Activated naive CD4-positive, alpha-beta T cell treated with anti-CD3 and anti-CD28 coated beads for 36 hours (primary cell): ENCODE measurements around the gene DYNLRB1. TPM values are rescaled to one million over a fixed set of nuclear protein-coding genes. Genes with fewer than 3 reads are reported as not detected.

Experiments
- CTCF ChIA-PET: fragments of 350-600 bp; sonication (Branson Sonifier 250); formaldehyde crosslinking; loops from one replicate; lab custom pipeline; 2021; ENCODE audit warnings: antibody characterized with exemption; lab: Charles Lee
- DNase-seq: peaks from one replicate; pipeline ENCODE4 v3.0.0-alpha.2; 2020
- H3K27ac Mint-ChIP-seq: one replicate; pipeline ENCODE4 v1.8.0; 2021; ENCODE audit warnings: mild to moderate bottlenecking, mixed read lengths
- H3K27me3 Mint-ChIP-seq: one replicate; pipeline ENCODE4 v1.8.0; 2021; ENCODE audit warnings: low read depth, mixed read lengths
- H3K36me3 Mint-ChIP-seq: one replicate; pipeline ENCODE4 v1.8.0; 2021; ENCODE audit warnings: low read depth, mixed read lengths
- H3K4me1 Mint-ChIP-seq: one replicate; pipeline ENCODE4 v1.8.0; 2021; ENCODE audit warnings: low read depth, mixed read lengths
- H3K4me3 Mint-ChIP-seq: one replicate; pipeline ENCODE4 v1.8.0; 2021; ENCODE audit warnings: mild to moderate bottlenecking, moderate library complexity, mixed read lengths
- H3K9me3 Mint-ChIP-seq: one replicate; pipeline ENCODE4 v1.8.0; 2021; ENCODE audit warnings: mixed read lengths
- intact Hi-C: fragments of 100-400 bp; cut with micrococcal nuclease; formaldehyde crosslinking; loops from one replicate; pipeline ENCODE4 v1.15.1; 2023
- total RNA-seq, 2 experiments: library from RNA; stranded (reverse); gene quantifications; one replicate each; pipeline ENCODE4 v1.2.3, GENCODE V29; 2021

Gene DYNLRB1
- total RNA-seq, 2 experiments from 2014 or later: 81.9 to 92.9 TPM

DNA sequence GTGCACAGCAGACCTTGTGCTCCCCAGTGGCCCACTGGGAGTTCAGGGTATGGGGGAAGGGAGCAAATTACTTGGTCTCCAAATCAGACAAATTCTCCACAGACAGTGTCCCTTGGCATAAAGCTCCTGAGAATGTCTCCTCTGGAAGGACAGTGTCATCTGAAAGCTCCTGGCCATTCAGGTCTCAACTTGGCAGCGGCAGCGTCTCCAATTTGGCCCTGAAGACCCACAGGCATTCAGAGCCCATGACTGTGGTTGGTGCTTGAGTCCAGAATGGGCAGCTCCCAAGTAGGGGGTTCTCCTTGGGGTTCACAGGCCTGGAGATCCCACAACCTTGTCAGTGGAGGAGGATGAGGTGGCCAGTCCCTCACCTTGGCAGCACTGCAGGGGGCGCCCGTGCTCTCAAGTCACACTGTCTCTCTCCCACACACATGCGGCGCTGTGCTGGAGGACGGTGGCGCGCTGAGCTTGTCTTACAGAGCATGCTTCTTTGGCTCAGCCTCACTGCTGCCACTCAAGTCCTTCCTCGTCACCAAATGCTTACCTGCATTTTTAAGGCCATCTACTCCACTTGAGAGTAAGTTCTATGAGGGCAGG, 20.7 kb downstream of the DYNLRB1 start:
- Mint-ChIP-seq H3K27me3 (no peaks in the 10 kb centered on the region), H3K36me3 (peaks cover 25% of the 10 kb centered on the region), H3K4me1 (peaks cover 8% of the 10 kb centered on the region), H3K9me3 (no peaks in the 10 kb centered on the region), H3K27ac (no peak overlapping the region), H3K4me3 (no peak overlapping the region)
- DNase-seq: peak; percentile 65
- intact Hi-C loops: loop anchor here (5.0 kb wide), 1 partner anchor 225 kb away; no protein-coding TSS in a partner anchor
- CTCF ChIA-PET: interaction anchor here (0.5 to 5.2 kb wide), 9 partner anchors 26 to 259 kb away, joined by 3 to 52 read pairs (median 3); no protein-coding TSS in a partner anchor

DNA sequence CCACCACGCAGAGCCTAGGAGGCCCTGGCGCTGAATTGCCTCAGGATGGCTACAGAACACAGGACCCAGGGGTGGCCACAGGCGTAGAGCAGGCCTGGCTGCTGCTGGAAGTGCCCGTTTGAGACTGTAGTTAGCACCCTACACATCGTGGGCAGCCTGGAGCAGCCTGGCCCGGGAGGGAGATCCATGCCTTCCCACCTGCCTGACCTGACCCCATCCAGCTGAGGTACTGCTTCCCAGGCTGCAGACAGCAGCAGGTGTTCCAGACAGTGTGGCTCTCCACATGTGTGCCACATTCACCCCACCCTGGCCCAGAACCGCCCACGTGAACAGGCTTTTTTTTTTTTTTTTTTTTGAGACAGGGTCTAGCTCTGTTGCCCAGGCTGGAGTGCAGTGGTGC, 21.4 kb downstream of the DYNLRB1 start:
- H3K27me3 Mint-ChIP-seq: no peaks in the 10 kb centered on the region
- H3K9me3 Mint-ChIP-seq: no peaks in the 10 kb centered on the region
- DNase-seq: no peak
- CTCF ChIA-PET: interaction anchor here (0.6 to 5.2 kb wide), 14 partner anchors 11 to 242 kb away, joined by 3 to 52 read pairs (median 5); partner anchors contain the start of gene DYNLRB1
- peaks cover 25% of the 10 kb centered on the region for H3K36me3 Mint-ChIP-seq
- intact Hi-C loops: loop anchor here (1.0 to 5.0 kb wide), 4 partner anchors 45 to 232 kb away; no protein-coding TSS in a partner anchor
- H3K4me1 Mint-ChIP-seq: peaks cover 10% of the 10 kb centered on the region
- H3K27ac Mint-ChIP-seq: no peak overlapping the region
- H3K4me3 Mint-ChIP-seq: no peak overlapping the region

GRCh38 chr20:34538671-34539123, 22.5 kb downstream of the DYNLRB1 start:
- Mint-ChIP-seq H3K27ac (no peak overlapping the region), H3K27me3 (no peaks in the 10 kb centered on the region), H3K9me3 (no peaks in the 10 kb centered on the region), H3K4me3 (no peak overlapping the region), H3K36me3 (peaks cover 25% of the 10 kb centered on the region), H3K4me1 (peaks cover 12% of the 10 kb centered on the region)
- intact Hi-C loops: loop anchor here (1.0 to 5.0 kb wide), 4 partner anchors 44 to 231 kb away; no protein-coding TSS in a partner anchor
- DNase-seq: peak; percentile 71
- CTCF ChIA-PET: interaction anchor here (0.6 to 5.2 kb wide), 18 partner anchors 10 to 242 kb away, joined by 3 to 52 read pairs (median 4); partner anchors contain the start of genes DYNLRB1 and MAP1LC3A

DNA sequence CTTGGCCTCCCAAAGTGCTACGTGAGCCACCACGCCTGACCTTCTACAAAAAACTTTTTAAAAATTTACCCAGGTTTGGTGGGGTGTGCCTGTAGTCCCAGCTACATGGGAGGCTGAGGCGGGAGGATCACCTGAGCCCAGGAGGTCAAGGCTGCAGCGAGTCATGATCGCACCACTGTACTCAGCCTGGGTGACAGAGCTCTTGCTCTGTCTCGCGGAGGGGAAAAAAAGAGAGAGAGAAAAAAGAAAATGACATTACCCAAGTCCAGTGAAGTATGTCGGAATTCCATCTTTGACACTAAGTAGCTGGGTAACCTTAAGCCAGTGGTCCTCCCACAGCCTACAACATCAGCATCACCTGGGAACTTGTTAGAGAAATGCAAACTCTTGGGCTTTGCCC, 23.5 kb downstream of the DYNLRB1 start:
- DNase-seq: no peak
- Mint-ChIP-seq H3K9me3 (no peaks in the 10 kb centered on the region), H3K27ac (no peak overlapping the region), H3K4me3 (no peak overlapping the region), H3K27me3 (no peaks in the 10 kb centered on the region), H3K36me3 (peaks cover 22% of the 10 kb centered on the region), H3K4me1 (peaks cover 21% of the 10 kb centered on the region)
- CTCF ChIA-PET: interaction anchor here (0.5 to 5.2 kb wide), 16 partner anchors 9 to 349 kb away, joined by 3 to 52 read pairs (median 4); partner anchors contain the start of gene DYNLRB1
- intact Hi-C loops: loop anchor here (2.0 to 5.0 kb wide), 3 partner anchors 43 to 283 kb away; no protein-coding TSS in a partner anchor

GRCh38 chr20:34540596-34541263, 24.5 kb downstream of the DYNLRB1 start:
- peaks cover 16% of the 10 kb centered on the region for H3K36me3 Mint-ChIP-seq
- no peaks in the 10 kb centered on the region for H3K9me3 Mint-ChIP-seq
- no peak for DNase-seq
- peak overlapping the region; percentile 73 for H3K27ac Mint-ChIP-seq
- no peak overlapping the region for H3K4me3 Mint-ChIP-seq
- CTCF ChIA-PET: interaction anchor here (0.5 to 5.2 kb wide), 8 partner anchors 13 to 1388 kb away, joined by 3 to 52 read pairs (median 4); no protein-coding TSS in a partner anchor
- no peaks in the 10 kb centered on the region for H3K27me3 Mint-ChIP-seq
- peaks cover 22% of the 10 kb centered on the region for H3K4me1 Mint-ChIP-seq
- intact Hi-C loops: loop anchor here (5.0 kb wide), 1 partner anchor 282 kb away; no protein-coding TSS in a partner anchor

DNA sequence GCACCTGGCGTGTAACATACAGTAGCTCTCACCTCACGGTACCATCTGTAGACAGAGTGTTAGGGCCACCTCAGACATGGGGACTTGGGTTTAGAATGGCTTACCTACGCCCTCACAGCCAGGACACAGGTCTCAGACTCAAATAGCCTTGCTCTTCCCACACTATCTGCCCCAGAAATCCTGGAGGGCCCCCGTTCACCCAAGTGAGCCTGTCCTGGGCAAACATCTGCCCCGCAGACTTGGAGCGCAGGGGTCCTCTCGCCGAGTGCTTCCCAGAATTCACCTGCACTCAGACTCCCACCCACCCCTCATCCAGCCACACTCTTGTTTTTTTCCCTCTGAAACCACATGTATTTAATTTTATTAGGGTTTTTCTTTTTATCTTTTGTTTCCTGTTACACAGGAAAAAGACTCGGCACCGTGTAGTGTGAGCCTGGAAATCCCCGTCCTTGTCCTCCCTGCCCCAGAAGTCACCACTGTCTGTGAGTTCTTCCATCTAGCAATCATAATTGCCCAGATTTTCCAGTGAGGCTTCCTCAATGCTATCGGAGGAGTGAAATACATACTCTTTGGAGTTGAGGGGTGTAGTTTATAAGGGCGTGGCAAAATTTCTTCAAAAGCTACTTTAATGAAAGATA, 25.2 kb downstream of the DYNLRB1 start:
- Mint-ChIP-seq H3K4me1 (peaks cover 22% of the 10 kb centered on the region), H3K4me3 (no peak overlapping the region), H3K27me3 (no peaks in the 10 kb centered on the region), H3K36me3 (peaks cover 14% of the 10 kb centered on the region), H3K27ac (peak overlapping the region; percentile 73), H3K9me3 (no peaks in the 10 kb centered on the region)
- intact Hi-C loops: loop anchor here (5.0 kb wide), 1 partner anchor 281 kb away; no protein-coding TSS in a partner anchor
- CTCF ChIA-PET: interaction anchor here (0.5 to 1.1 kb wide), 3 partner anchors 228 to 1387 kb away, joined by 3 to 6 read pairs (median 3); no protein-coding TSS in a partner anchor
- DNase-seq: peak; percentile 46

- H3K36me3 Mint-ChIP-seq: peaks cover 13% of the 10 kb centered on the region
- H3K9me3 Mint-ChIP-seq: no peaks in the 10 kb centered on the region
- CTCF ChIA-PET: interaction anchor here (0.6 kb wide), 1 partner anchor 139 kb away, joined by 5 read pairs; no protein-coding TSS in a partner anchor
- no peak overlapping the region for H3K4me3 Mint-ChIP-seq
- DNase-seq: no peak
- H3K4me1 Mint-ChIP-seq: peaks cover 22% of the 10 kb centered on the region
- H3K27ac Mint-ChIP-seq: peak overlapping the region; percentile 73
- intact Hi-C loops: loop anchor here (5.0 kb wide), 1 partner anchor 280 kb away; no protein-coding TSS in a partner anchor
- H3K27me3 Mint-ChIP-seq: no peaks in the 10 kb centered on the region
Measured at GRCh38 chr20:34541917-34542316, 25.7 kb downstream of the DYNLRB1 start.

DNA sequence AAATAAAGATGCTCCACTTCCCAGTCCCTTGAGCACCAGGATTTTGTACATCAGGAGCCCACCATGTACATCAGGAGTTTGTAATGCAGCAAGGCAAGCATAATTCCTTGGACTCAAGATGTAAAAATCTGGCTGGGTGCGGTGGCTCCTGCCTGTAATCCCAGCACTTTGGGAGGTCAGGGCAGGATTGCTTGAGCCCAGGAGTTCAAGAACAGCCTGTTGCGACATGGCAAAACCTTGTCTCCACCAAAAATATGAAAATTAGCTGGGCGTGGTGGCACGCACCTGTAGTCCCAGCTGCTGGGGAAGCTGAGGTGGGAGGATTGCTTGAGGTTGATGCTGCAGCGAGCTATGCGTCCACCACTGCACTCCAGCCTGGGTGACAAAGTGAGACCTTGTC, 26.2 kb downstream of the DYNLRB1 start:
- H3K4me1 Mint-ChIP-seq: peaks cover 22% of the 10 kb centered on the region
- H3K36me3 Mint-ChIP-seq: peaks cover 11% of the 10 kb centered on the region
- no peak overlapping the region for H3K27ac Mint-ChIP-seq
- H3K9me3 Mint-ChIP-seq: no peaks in the 10 kb centered on the region
- no peak for DNase-seq
- CTCF ChIA-PET: interaction anchor here (0.6 to 0.9 kb wide), 2 partner anchors 140 to 163 kb away, joined by 3 to 5 read pairs; no protein-coding TSS in a partner anchor
- H3K4me3 Mint-ChIP-seq: no peak overlapping the region
- intact Hi-C loops: loop anchor here (5.0 kb wide), 1 partner anchor 280 kb away; no protein-coding TSS in a partner anchor
- no peaks in the 10 kb centered on the region for H3K27me3 Mint-ChIP-seq

- CTCF ChIA-PET: interaction anchor here (0.6 to 1.4 kb wide), 4 partner anchors 18 to 162 kb away, joined by 3 to 4 read pairs (median 3); no protein-coding TSS in a partner anchor
- H3K27ac Mint-ChIP-seq: no peak overlapping the region
- peaks cover 22% of the 10 kb centered on the region for H3K4me1 Mint-ChIP-seq
- no peak for DNase-seq
- intact Hi-C loops: loop anchor here (2.0 to 5.0 kb wide), 2 partner anchors 15 to 279 kb away; partner anchors contain the start of gene MAP1LC3A
- H3K9me3 Mint-ChIP-seq: no peaks in the 10 kb centered on the region
- H3K36me3 Mint-ChIP-seq: peaks cover 11% of the 10 kb centered on the region
- no peak overlapping the region for H3K4me3 Mint-ChIP-seq
- no peaks in the 10 kb centered on the region for H3K27me3 Mint-ChIP-seq
Measured at GRCh38 chr20:34543463-34544056, 27.3 kb downstream of the DYNLRB1 start.

GRCh38 chr20:34544109-34544796, 28.0 kb downstream of the DYNLRB1 start:
- no peak overlapping the region for H3K27ac Mint-ChIP-seq
- no peaks in the 10 kb centered on the region for H3K9me3 Mint-ChIP-seq
- peaks cover 22% of the 10 kb centered on the region for H3K4me1 Mint-ChIP-seq
- intact Hi-C loops: loop anchor here (2.0 to 5.0 kb wide), 2 partner anchors 15 to 278 kb away; partner anchors contain the start of gene MAP1LC3A
- H3K27me3 Mint-ChIP-seq: no peaks in the 10 kb centered on the region
- H3K4me3 Mint-ChIP-seq: peak overlapping the region; percentile 41
- CTCF ChIA-PET: interaction anchor here (0.6 to 1.4 kb wide), 7 partner anchors 14 to 225 kb away, joined by 3 to 5 read pairs (median 3); partner anchors contain the start of gene DYNLRB1
- peak; percentile 51 for DNase-seq
- peaks cover 11% of the 10 kb centered on the region for H3K36me3 Mint-ChIP-seq
